GM19463 (cell line): ENCODE data around the gene ALKBH5.
A peak's percentile ranks its signal among the peaks of the same experiment; 100 is the strongest.

Experiments
- ATAC-seq: cut with Tn5 transposase; IDR thresholded peaks from one replicate; pipeline ENCODE4 v1.9.1; 2021; ENCODE audit warnings: mild to moderate bottlenecking, moderate library complexity; ENCODE audit not compliant: unreplicated experiment

ALKBH5 gene

GRCh38 chr17:18157354-18157985, 26.2 kb upstream of the ALKBH5 start:
- no peak for ATAC-seq

- ATAC-seq: no peak
These were observed 25.5 kb upstream of the ALKBH5 start for GRCh38 chr17:18158022-18158600.

DNA sequence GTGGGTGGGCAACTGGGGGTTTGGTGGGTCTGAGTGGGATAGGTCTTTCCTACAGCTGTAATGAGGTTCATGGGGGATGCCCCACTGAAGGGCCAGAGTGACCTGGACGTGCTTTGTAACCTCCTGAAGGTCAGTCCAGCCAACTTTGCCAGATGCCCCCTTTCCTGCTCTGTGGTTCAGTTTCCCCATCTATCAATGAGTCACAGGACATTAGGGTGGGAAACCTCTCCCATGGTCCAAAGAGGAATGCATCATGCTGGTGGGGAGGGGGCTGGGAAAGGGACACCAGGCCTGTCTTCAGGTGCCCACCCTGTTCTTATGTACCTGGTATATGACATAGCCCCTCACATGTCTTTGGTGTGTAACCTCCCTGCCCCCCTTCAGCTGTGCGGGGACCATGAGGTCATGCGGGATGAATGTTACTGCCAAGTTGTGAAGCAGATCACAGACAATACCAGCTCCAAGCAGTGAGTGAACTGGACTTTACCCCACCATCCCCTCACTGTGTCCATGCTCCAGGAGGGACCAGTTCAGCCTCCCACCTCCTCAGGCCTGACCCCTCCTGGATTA, 24.0 kb upstream of the ALKBH5 start:
- no peak for ATAC-seq

- no peak for ATAC-seq
These were observed 23.3 kb upstream of the ALKBH5 start for GRCh38 chr17:18160128-18160856.

GRCh38 chr17:18161207-18162145, 22.2 kb upstream of the ALKBH5 start:
- ATAC-seq: peak; percentile 65

DNA sequence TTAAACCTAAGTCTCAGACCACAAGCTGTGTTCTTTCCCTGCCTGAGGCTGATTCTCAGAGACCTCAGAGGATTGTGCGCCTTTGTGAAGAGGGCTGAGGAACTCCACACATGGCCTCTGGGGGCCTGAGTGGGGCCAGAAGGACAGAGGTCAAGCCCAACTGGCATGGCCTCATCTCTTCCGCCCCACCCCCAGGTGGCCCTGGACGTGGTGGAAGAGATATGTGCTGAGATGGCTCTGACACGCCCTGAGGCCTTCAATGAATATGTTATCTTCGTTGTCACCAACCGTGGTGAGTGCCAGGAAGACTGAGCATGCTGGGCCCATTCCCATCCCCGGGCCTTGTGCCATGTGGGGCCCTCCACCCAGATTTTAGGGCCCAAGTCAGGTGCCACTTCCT, 20.1 kb upstream of the ALKBH5 start:
- ATAC-seq: no peak

DNA sequence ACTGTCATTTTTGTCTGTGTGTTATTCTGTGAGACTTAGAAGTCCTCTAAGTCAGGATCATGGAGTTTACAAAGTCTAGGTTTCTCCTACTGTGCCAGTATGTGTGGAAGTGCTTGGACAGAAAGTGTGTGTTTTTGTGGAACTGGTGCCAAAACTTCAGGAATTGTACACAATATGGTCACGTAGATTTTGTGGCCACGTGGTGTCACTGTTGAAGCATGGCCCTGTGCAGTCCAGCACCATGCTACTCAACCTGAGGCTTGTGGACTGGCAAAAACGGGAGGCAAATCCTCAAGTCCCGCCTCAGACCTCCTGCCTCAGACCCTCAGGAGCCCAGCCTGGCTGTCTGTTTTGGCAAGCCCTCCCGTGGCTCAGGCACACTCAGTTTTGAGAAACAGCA, 16.7 kb upstream of the ALKBH5 start:
- no peak for ATAC-seq

- ATAC-seq: no peak
These were observed 16.2 kb upstream of the ALKBH5 start for GRCh38 chr17:18167421-18167820.

DNA sequence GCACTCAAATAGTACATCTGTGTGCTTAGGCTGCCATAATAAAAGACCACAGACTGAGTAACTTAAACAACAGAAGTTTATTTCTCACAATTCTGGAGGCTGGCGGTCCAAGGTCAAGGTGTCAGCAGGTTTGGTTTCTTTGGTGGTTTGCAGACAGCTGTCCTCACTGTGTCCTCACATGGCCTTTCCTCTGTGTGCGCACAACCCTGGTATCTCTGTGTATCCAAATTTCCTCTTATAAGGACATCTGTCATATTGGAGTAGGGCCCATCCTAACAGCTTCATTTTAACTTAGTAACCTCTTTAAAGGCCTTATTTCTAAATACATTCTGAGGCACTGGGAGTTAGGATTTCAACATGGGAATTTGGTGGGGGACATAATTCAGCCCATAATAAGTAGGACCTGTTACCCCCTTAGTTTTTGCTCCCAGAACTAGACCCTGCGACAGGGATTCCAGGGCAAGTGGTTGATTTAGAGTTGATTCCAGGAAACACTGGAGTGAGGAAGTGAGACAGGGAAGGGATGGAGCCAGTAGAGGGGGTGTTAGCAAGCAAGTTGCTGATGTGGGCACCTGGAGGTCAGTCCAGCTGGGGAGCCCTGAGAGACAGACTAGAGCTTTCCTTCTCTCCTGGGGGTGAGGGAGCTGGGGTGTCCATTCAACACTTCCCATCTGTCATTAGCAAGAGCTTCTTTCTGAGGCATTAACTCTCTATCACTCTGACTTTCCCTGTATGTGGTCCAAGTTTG, 10.9 kb upstream of the ALKBH5 start:
- ATAC-seq: no peak

DNA sequence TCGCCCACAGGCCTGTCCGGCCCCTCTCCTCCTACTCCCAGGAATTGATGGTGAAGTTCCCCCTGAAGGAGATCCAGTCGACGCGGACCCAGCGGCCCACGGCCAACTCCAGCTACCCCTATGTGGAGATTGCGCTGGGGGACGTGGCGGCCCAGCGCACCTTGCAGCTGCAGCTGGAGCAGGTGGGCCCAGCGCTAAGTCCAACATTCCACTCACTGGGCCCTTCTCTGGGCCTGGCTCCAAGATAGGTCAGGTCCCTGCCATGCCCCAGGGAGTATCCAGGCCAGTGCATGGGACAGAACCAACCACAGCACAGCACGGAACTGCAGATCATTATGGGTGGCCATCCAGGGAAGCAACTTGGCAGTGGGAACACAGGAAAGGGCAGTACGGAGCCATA, 9.9 kb upstream of the ALKBH5 start:
- no peak for ATAC-seq

DNA sequence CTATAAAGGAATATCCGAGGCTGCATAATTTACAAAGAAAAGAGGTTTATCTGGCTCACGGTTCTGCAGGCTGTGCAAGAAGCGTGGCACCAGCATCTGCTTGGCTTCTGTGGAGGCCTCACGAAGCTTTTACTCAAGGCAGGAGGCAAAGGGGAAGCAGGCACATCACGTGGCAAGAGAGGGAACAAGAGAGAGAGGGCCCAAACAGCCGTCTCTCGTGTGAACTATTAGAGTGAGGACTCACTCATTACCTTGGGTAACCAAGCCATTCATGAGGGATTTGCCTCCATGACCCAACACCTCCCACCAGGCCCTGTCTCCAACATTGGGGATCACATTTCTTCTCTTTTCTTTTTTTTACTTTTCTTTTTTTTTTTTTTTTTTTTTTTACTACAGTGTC, 7.5 kb upstream of the ALKBH5 start:
- no peak for ATAC-seq

DNA sequence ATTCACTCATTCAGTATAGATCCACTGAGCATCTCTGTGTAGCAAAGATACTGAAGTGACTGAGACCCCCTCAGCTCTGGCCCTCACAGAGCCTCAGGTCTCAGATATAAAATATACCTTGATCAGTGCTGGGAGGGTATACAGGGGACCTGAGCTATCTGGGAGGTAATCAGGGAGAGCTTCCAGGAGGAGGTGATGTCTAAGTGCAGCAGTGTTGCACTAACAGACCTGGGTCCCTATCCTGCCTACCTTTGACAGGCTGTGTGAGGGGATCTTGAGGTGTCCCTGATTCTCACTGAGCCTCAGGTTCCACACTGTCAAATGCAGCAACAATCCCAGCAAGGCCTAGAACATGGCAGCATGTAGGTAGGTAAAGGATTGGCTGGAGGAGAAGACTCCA, 6.5 kb upstream of the ALKBH5 start:
- no peak for ATAC-seq

GRCh38 chr17:18177722-18178121, 5.9 kb upstream of the ALKBH5 start:
- ATAC-seq: no peak

GRCh38 chr17:18179196-18179595, 4.4 kb upstream of the ALKBH5 start:
- no peak for ATAC-seq

GRCh38 chr17:18179804-18180203, 3.8 kb upstream of the ALKBH5 start:
- no peak for ATAC-seq

GRCh38 chr17:18181358-18181757, 2.3 kb upstream of the ALKBH5 start:
- ATAC-seq: no peak

GRCh38 chr17:18182110-18182977, 1.3 kb upstream of the ALKBH5 start:
- ATAC-seq: no peak

GRCh38 chr17:18182978-18183333, 672 bp upstream of the ALKBH5 start:
- ATAC-seq: peak; percentile 32
